Activated CD4-positive, alpha-beta memory T cell treated with anti-CD3 and anti-CD28 coated beads for 36 hours (primary cell): ENCODE data around the gene CACNB2. TPM values are rescaled to one million over a fixed set of nuclear protein-coding genes. Genes with fewer than 3 reads are reported as not detected.
"Not testable (repeated sequence)": the region's sequence is repeated elsewhere in the genome, so short reads cannot be mapped to it uniquely, and the experiment has no call there.

Experiments used
- CTCF ChIA-PET: fragments of 350-600 bp; sonication (Branson Sonifier 250); formaldehyde crosslinking; loops from one replicate; lab custom pipeline; 2021; ENCODE audit warnings: antibody characterized with exemption, inconsistent platforms; lab: Charles Lee
- POLR2A ChIA-PET: fragments of 350-600 bp; sonication (Branson Sonifier 250); formaldehyde crosslinking; loops from one replicate; lab custom pipeline; 2021; ENCODE audit warnings: antibody characterized with exemption; lab: Charles Lee
- DNase-seq: peaks from one replicate; pipeline ENCODE4 v3.0.0-alpha.2; 2020
- H3K27ac Mint-ChIP-seq: one replicate; pipeline ENCODE4 v1.8.0; 2021; ENCODE audit warnings: mixed read lengths
- H3K27me3 Mint-ChIP-seq: one replicate; pipeline ENCODE4 v1.8.0; 2021; ENCODE audit warnings: mixed read lengths
- H3K36me3 Mint-ChIP-seq: one replicate; pipeline ENCODE4 v1.8.0; 2021; ENCODE audit warnings: mixed read lengths
- H3K4me1 Mint-ChIP-seq: one replicate; pipeline ENCODE4 v1.8.0; 2021; ENCODE audit warnings: low read depth, mixed read lengths
- H3K4me3 Mint-ChIP-seq: one replicate; pipeline ENCODE4 v1.8.0; 2021; ENCODE audit warnings: mild to moderate bottlenecking, mixed read lengths
- H3K9me3 Mint-ChIP-seq: one replicate; pipeline ENCODE4 v1.8.0; 2021; ENCODE audit warnings: mixed read lengths
- intact Hi-C: fragments of 100-400 bp; cut with micrococcal nuclease; formaldehyde crosslinking; loops from one replicate; pipeline ENCODE4 v1.15.1; 2023
- total RNA-seq, 2 experiments: library from RNA; stranded (reverse); gene quantifications; one replicate each; pipeline ENCODE4 v1.2.3, GENCODE V29; 2021

CACNB2 gene
- total RNA-seq, 2 experiments from 2014 or later, result not detected

GRCh38 chr10:18205098-18205834 is 65.0 kb downstream of the CACNB2 start:
- CTCF ChIA-PET, result no interaction called here

GRCh38 chr10:18208186-18208585 is 68.0 kb downstream of the CACNB2 start:
- H3K27me3 Mint-ChIP-seq, POLR2A ChIA-PET, H3K4me1 Mint-ChIP-seq, H3K4me3 Mint-ChIP-seq, intact Hi-C loops, CTCF ChIA-PET, H3K9me3 Mint-ChIP-seq, H3K27ac Mint-ChIP-seq, DNase-seq, H3K36me3 Mint-ChIP-seq: not testable (repeated sequence)

More at GRCh38 chr10:18205098-18205834, 65.0 kb downstream of the CACNB2 start:
- intact Hi-C loops, result no loop called here
- H3K4me1 Mint-ChIP-seq, result peaks cover 9% of the 10 kb centered on the region
- POLR2A ChIA-PET, result no interaction called here
- no peak overlapping the region for H3K4me3 Mint-ChIP-seq
- no peaks in the 10 kb centered on the region for H3K36me3 Mint-ChIP-seq
- H3K27ac Mint-ChIP-seq, result no peak overlapping the region
- H3K9me3 Mint-ChIP-seq, result no peaks in the 10 kb centered on the region
- H3K27me3 Mint-ChIP-seq, result peaks cover 1% of the 10 kb centered on the region
- DNase-seq, result no peak

GRCh38 chr10:18209241-18209640 is 69.0 kb downstream of the CACNB2 start:
- no peak overlapping the region for H3K27ac Mint-ChIP-seq
- peaks cover 2% of the 10 kb centered on the region for H3K4me1 Mint-ChIP-seq
- POLR2A ChIA-PET, result no interaction called here
- no peaks in the 10 kb centered on the region for H3K36me3 Mint-ChIP-seq
- no peak overlapping the region for H3K4me3 Mint-ChIP-seq
- H3K27me3 Mint-ChIP-seq, result peaks cover 6% of the 10 kb centered on the region
- CTCF ChIA-PET, result interaction anchor here (0.7 kb wide), 1 partner anchor 1440 kb away, joined by 5 read pairs; no protein-coding TSS in a partner anchor
- H3K9me3 Mint-ChIP-seq, result no peaks in the 10 kb centered on the region
- no peak for DNase-seq
- intact Hi-C loops, result no loop called here

DNA sequence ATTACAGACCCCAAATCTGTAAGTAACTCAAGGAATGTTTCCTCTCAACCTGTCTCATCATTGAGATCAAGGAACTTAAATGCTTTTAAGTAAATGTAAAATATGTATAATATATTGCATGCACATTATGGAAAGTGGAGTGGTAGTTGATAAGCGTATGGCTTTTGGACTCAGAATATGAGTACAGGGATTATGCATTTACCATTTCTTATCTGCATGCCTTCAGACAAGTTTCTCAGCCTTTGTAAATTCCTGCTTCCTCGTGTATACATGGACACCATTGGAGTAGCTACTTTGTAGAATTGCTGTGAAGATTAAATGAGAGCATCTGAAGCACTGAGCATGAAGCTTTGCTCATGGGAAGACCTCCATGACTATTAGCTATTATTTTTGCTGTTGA is 70.5 kb downstream of the CACNB2 start:
- Mint-ChIP-seq H3K27me3 (peaks cover 8% of the 10 kb centered on the region), H3K4me3 (no peak overlapping the region), H3K27ac (no peak overlapping the region), H3K4me1 (no peaks in the 10 kb centered on the region), H3K9me3 (no peaks in the 10 kb centered on the region), H3K36me3 (no peaks in the 10 kb centered on the region)
- ChIA-PET CTCF (no interaction called here), POLR2A (no interaction called here)
- intact Hi-C loops, result no loop called here
- DNase-seq, result no peak

DNA sequence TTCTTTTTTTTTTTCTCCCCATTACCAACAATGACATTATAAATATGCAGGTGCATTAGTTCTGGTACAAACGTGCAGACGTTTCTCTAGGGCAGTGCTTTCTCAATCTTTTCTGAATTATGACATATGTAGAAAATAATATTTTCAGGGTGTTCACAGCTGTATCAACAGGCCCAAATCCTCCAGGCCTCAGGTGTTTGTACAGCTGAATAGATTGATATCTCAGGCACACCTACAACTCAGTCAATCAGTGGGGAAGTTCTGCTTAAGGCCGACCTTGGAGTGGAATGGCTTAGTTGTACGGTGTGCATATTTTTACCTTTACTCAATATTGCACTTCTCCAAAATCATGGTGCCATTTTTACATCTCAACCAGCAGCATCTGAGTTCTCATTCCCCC is 71.6 kb downstream of the CACNB2 start:
- peaks cover 8% of the 10 kb centered on the region for H3K27me3 Mint-ChIP-seq
- intact Hi-C loops, result no loop called here
- no peak for DNase-seq
- CTCF ChIA-PET, result no interaction called here
- no peaks in the 10 kb centered on the region for H3K36me3 Mint-ChIP-seq
- H3K9me3 Mint-ChIP-seq, result no peaks in the 10 kb centered on the region
- H3K27ac Mint-ChIP-seq, result no peak overlapping the region
- H3K4me1 Mint-ChIP-seq, result no peaks in the 10 kb centered on the region
- POLR2A ChIA-PET, result no interaction called here
- H3K4me3 Mint-ChIP-seq, result no peak overlapping the region

GRCh38 chr10:18213271-18213670 is 73.0 kb downstream of the CACNB2 start:
- POLR2A ChIA-PET, result no interaction called here
- Mint-ChIP-seq H3K27me3 (peaks cover 8% of the 10 kb centered on the region), H3K27ac (no peak overlapping the region), H3K4me1 (no peaks in the 10 kb centered on the region), H3K9me3 (no peaks in the 10 kb centered on the region), H3K4me3 (no peak overlapping the region), H3K36me3 (no peaks in the 10 kb centered on the region)
- DNase-seq, result no peak
- CTCF ChIA-PET, result no interaction called here
- intact Hi-C loops, result no loop called here

GRCh38 chr10:18214691-18215563 is 74.7 kb downstream of the CACNB2 start:
- no peak overlapping the region for H3K27ac Mint-ChIP-seq
- no peak overlapping the region for H3K4me3 Mint-ChIP-seq
- peak; percentile 35 for DNase-seq
- POLR2A ChIA-PET, result no interaction called here
- H3K36me3 Mint-ChIP-seq, result no peaks in the 10 kb centered on the region
- intact Hi-C loops, result loop anchor here (5.0 kb wide), 1 partner anchor 608 kb away; no protein-coding TSS in a partner anchor
- CTCF ChIA-PET, result no interaction called here
- no peaks in the 10 kb centered on the region for H3K9me3 Mint-ChIP-seq
- no peaks in the 10 kb centered on the region for H3K4me1 Mint-ChIP-seq
- peaks cover 6% of the 10 kb centered on the region for H3K27me3 Mint-ChIP-seq

GRCh38 chr10:18216482-18216881 is 76.3 kb downstream of the CACNB2 start:
- Mint-ChIP-seq H3K4me3 (no peak overlapping the region), H3K4me1 (no peaks in the 10 kb centered on the region), H3K36me3 (no peaks in the 10 kb centered on the region), H3K9me3 (no peaks in the 10 kb centered on the region), H3K27me3 (peaks cover 6% of the 10 kb centered on the region), H3K27ac (no peak overlapping the region)
- intact Hi-C loops, result loop anchor here (5.0 kb wide), 1 partner anchor 609 kb away; no protein-coding TSS in a partner anchor
- no peak for DNase-seq
- CTCF ChIA-PET, result no interaction called here
- POLR2A ChIA-PET, result no interaction called here

DNA sequence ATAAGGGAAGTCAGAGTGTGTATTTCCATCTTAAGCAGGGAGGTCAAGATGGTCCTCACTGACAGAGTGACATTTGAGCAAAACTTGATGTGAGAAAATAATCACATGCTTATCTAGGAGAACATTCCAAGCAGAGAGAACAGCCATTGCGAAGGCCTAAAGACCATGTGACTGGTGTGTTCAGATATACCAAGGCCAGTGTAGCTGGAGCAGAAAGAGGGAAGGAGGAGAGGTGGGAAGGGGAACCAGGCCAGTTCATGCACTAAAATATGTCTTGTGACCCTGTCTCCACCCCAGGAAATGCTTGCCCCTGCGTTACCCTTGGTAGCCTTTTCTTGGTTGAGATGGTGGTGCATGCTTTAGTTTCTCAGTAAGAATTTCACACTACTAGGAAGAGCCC is 77.4 kb downstream of the CACNB2 start:
- Mint-ChIP-seq H3K36me3 (no peaks in the 10 kb centered on the region), H3K27ac (no peak overlapping the region), H3K9me3 (no peaks in the 10 kb centered on the region), H3K27me3 (peaks cover 9% of the 10 kb centered on the region), H3K4me3 (no peak overlapping the region), H3K4me1 (no peaks in the 10 kb centered on the region)
- no peak for DNase-seq
- intact Hi-C loops, result loop anchor here (5.0 kb wide), 1 partner anchor 610 kb away; no protein-coding TSS in a partner anchor
- POLR2A ChIA-PET, result no interaction called here
- CTCF ChIA-PET, result no interaction called here

- no peaks in the 10 kb centered on the region for H3K9me3 Mint-ChIP-seq
- no peaks in the 10 kb centered on the region for H3K4me1 Mint-ChIP-seq
- peaks cover 5% of the 10 kb centered on the region for H3K27me3 Mint-ChIP-seq
- H3K27ac Mint-ChIP-seq, result no peak overlapping the region
- ChIA-PET CTCF (no interaction called here), POLR2A (no interaction called here)
- H3K36me3 Mint-ChIP-seq, result no peaks in the 10 kb centered on the region
- H3K4me3 Mint-ChIP-seq, result no peak overlapping the region
- intact Hi-C loops, result loop anchor here (5.0 kb wide), 1 partner anchor 612 kb away; no protein-coding TSS in a partner anchor
- no peak for DNase-seq
These were observed 78.9 kb downstream of the CACNB2 start for GRCh38 chr10:18219146-18219545.

DNA sequence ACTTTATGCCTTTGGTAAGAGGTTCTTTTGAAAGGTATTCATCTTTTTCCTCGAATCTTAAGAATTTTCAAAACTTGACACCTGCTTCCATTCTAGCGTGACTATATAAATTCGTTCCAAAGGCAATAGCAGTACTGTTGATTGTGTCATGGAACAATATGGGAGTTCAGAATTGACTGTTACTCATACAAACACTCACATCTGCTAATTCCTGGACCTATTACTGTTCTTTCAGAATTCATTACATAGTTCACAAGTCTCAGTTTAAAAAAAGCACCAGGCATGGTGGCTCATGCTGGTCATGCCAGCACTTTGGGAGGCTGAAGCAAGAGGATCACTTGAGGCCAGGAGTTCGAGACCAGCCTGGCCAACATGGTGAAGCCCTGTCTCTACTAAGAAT is 80.9 kb downstream of the CACNB2 start:
- H3K4me1 Mint-ChIP-seq, result no peaks in the 10 kb centered on the region
- no peaks in the 10 kb centered on the region for H3K36me3 Mint-ChIP-seq
- H3K4me3 Mint-ChIP-seq, result no peak overlapping the region
- H3K9me3 Mint-ChIP-seq, result no peaks in the 10 kb centered on the region
- no peak for DNase-seq
- CTCF ChIA-PET, result no interaction called here
- H3K27me3 Mint-ChIP-seq, result peaks cover 3% of the 10 kb centered on the region
- H3K27ac Mint-ChIP-seq, result no peak overlapping the region
- intact Hi-C loops, result no loop called here
- POLR2A ChIA-PET, result no interaction called here

DNA sequence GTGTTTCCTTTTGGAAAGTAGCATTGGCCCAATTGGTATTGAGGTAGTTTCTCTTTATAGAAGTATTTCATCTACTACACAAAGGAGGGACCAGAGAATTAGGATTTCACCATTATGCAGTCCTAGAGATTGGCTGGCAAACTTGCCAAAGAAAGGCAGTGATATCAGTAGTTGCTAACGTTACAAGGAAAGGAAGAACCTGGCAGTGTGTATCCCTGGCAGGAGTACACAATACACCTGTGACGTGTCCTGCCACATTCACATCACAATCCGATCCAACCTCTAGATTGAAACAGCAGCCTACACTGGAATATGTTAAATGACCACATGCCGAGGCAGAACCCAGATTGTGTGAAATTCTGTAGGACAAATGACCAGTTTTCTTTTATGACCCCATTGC is 81.7 kb downstream of the CACNB2 start:
- CTCF ChIA-PET, result no interaction called here
- peaks cover 3% of the 10 kb centered on the region for H3K27me3 Mint-ChIP-seq
- no peaks in the 10 kb centered on the region for H3K36me3 Mint-ChIP-seq
- H3K9me3 Mint-ChIP-seq, result no peaks in the 10 kb centered on the region
- no peak overlapping the region for H3K4me3 Mint-ChIP-seq
- DNase-seq, result no peak
- H3K4me1 Mint-ChIP-seq, result no peaks in the 10 kb centered on the region
- H3K27ac Mint-ChIP-seq, result no peak overlapping the region
- intact Hi-C loops, result no loop called here
- POLR2A ChIA-PET, result no interaction called here
